ENCODE results near the gene TRPT1.

Gene TRPT1

DNA sequence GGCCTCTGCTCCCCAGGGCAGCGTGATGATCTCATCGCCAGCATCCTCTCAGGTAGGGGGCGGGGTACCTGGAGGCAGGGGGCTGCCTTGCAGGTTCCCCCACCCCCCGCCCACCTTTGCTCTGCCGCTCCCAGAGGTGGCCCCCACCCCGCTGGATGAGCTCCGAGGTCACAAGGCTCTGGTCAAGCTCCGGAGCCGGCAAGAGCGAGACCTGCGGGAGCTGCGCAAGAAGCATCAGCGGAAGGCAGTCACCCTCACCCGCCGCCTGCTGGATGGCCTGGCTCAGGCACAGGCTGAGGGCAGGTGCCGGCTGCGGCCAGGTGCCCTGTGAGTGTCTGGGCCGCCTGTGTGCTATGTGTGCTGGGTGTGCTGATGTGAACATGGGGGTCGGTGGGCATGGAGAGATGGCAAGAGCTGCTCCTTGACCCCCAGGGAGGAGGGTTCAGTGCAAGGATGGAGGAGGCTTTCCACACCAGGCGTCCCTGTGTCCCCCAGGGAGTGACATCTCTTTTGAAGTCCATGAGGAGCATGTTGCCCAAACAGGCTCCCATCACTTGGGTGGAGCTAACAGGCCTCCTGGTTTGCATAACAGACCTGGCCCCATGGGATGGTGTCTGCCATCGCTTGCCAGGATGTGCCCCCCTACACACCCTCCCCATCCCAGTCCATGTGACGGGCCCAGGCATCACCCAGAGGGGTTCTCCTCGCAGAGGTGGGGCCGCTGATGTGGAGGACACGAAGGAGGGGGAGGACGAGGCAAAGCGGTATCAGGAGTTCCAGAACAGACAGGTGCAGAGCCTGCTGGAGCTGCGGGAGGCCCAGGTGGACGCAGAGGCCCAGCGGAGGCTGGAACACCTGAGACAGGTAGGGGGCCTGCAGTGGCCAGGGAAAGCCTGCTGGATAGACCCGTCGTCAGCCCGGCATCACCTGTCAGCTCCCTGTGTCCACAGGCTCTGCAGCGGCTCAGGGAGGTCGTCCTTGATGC lies 39.5 kb upstream of the TRPT1 start:
- Histone ChIP-seq H3K27me3 (ENCODE audit: control insufficient read depth in 5 of 5, insufficient read depth in 4 of 5, low read length in 5 of 5) (peaks cover 0 to 5% (median 0%) of the 10 kb centered on the region in 5 donors), H3K9me3 (ENCODE audit: control insufficient read depth in 5 of 5, low read length in 5 of 5) (no peaks in the 10 kb centered on the region), H3K4me3 (ENCODE audit: low read depth in 1 of 5, low read length in 5 of 5) (no peak overlapping the region), H3K27ac (ENCODE audit: low read depth, low read length) (no peak overlapping the region), H3K4me1 (ENCODE audit: control insufficient read depth in 5 of 5, insufficient read depth in 5 of 5, low read length in 5 of 5) (peaks cover 17 to 34% (median 26%) of the 10 kb centered on the region in 5 donors), H3K9ac (ENCODE audit: low read length in 5 of 5) (no peak overlapping the region), H3K36me3 (ENCODE audit: control insufficient read depth in 5 of 5, insufficient read depth in 5 of 5, low read length in 5 of 5) (peaks cover 0 to 56% (median 52%) of the 10 kb centered on the region in 5 donors)

DNA sequence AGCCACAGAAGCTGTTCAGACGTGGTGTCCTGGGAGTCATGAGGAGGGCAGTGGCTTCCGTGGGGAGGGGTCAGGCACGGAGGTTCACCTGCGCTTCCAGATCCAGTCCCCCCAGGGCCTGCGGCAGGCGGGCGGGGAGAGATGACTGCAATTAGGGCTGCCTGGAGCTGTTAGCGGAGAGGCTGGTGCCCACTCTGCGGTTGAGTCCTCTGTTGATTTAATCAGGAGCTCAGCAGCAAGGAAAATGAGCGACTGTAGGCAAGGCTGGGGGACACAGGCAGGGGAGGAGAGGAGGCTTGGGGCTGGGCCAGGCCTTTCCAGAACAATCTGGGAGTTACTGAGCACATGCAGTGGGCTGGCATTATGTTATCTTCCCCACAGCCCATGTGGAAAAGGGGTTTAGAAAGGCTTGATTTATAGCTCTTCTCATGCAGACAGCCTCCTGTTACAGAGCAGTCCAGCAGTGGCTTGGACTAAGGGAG lies 38.4 kb upstream of the TRPT1 start:
- Histone ChIP-seq H3K9ac (ENCODE audit: low read length in 5 of 5) (no peak overlapping the region), H3K27ac (ENCODE audit: low read depth, low read length) (no peak overlapping the region), H3K4me3 (ENCODE audit: low read depth in 1 of 5, low read length in 5 of 5) (no peak overlapping the region), H3K4me1 (ENCODE audit: control insufficient read depth in 5 of 5, insufficient read depth in 5 of 5, low read length in 5 of 5) (peaks cover 10 to 28% (median 23%) of the 10 kb centered on the region in 5 donors), H3K36me3 (ENCODE audit: control insufficient read depth in 5 of 5, insufficient read depth in 5 of 5, low read length in 5 of 5) (peaks cover 0 to 67% (median 62%) of the 10 kb centered on the region in 5 donors), H3K9me3 (ENCODE audit: control insufficient read depth in 5 of 5, low read length in 5 of 5) (no peaks in the 10 kb centered on the region), H3K27me3 (ENCODE audit: control insufficient read depth in 5 of 5, insufficient read depth in 4 of 5, low read length in 5 of 5) (no peaks in the 10 kb centered on the region)

GRCh38 chr11:64263947-64264317 lies 37.9 kb upstream of the TRPT1 start:
- peaks cover 9 to 23% (median 20%) of the 10 kb centered on the region in 5 donors for H3K4me1 ChIP-seq (ENCODE audit: control insufficient read depth in 5 of 5, insufficient read depth in 5 of 5, low read length in 5 of 5)
- no peak overlapping the region for H3K27ac ChIP-seq (ENCODE audit: low read depth, low read length)
- H3K36me3 ChIP-seq (ENCODE audit: control insufficient read depth in 5 of 5, insufficient read depth in 5 of 5, low read length in 5 of 5) = peaks cover 0 to 72% (median 67%) of the 10 kb centered on the region in 5 donors
- no peak overlapping the region for H3K9ac ChIP-seq (ENCODE audit: low read length in 5 of 5)
- no peaks in the 10 kb centered on the region for H3K9me3 ChIP-seq (ENCODE audit: control insufficient read depth in 5 of 5, low read length in 5 of 5)
- H3K4me3 ChIP-seq (ENCODE audit: low read depth in 1 of 5, low read length in 5 of 5) = no peak overlapping the region
- H3K27me3 ChIP-seq (ENCODE audit: control insufficient read depth in 5 of 5, insufficient read depth in 4 of 5, low read length in 5 of 5) = no peaks in the 10 kb centered on the region

- no peaks in the 10 kb centered on the region for H3K27me3 ChIP-seq (ENCODE audit: control insufficient read depth in 5 of 5, insufficient read depth in 4 of 5, low read length in 5 of 5)
- H3K9me3 ChIP-seq (ENCODE audit: control insufficient read depth in 5 of 5, low read length in 5 of 5) = no peaks in the 10 kb centered on the region
- H3K36me3 ChIP-seq (ENCODE audit: control insufficient read depth in 5 of 5, insufficient read depth in 5 of 5, low read length in 5 of 5) = peaks cover 0 to 78% (median 73%) of the 10 kb centered on the region in 5 donors
- H3K9ac ChIP-seq (ENCODE audit: low read length in 5 of 5) = no peak overlapping the region
- H3K4me3 ChIP-seq (ENCODE audit: low read depth in 1 of 5, low read length in 5 of 5) = no peak overlapping the region
- no peak overlapping the region for H3K27ac ChIP-seq (ENCODE audit: low read depth, low read length)
- H3K4me1 ChIP-seq (ENCODE audit: control insufficient read depth in 5 of 5, insufficient read depth in 5 of 5, low read length in 5 of 5) = peaks cover 3 to 17% (median 13%) of the 10 kb centered on the region in 5 donors
Observed at GRCh38 chr11:64263021-64263946, 37.3 kb upstream of the TRPT1 start.

- peaks cover 0 to 8% (median 5%) of the 10 kb centered on the region in 5 donors for H3K4me1 ChIP-seq (ENCODE audit: control insufficient read depth in 5 of 5, insufficient read depth in 5 of 5, low read length in 5 of 5)
- peaks cover 0 to 85% (median 78%) of the 10 kb centered on the region in 5 donors for H3K36me3 ChIP-seq (ENCODE audit: control insufficient read depth in 5 of 5, insufficient read depth in 5 of 5, low read length in 5 of 5)
- no peak overlapping the region for H3K27ac ChIP-seq (ENCODE audit: low read depth, low read length)
- H3K9ac ChIP-seq (ENCODE audit: low read length in 5 of 5) = no peak overlapping the region
- H3K9me3 ChIP-seq (ENCODE audit: control insufficient read depth in 5 of 5, low read length in 5 of 5) = no peaks in the 10 kb centered on the region
- H3K27me3 ChIP-seq (ENCODE audit: control insufficient read depth in 5 of 5, insufficient read depth in 4 of 5, low read length in 5 of 5) = no peaks in the 10 kb centered on the region
- H3K4me3 ChIP-seq (ENCODE audit: low read depth in 1 of 5, low read length in 5 of 5) = no peak overlapping the region
Observed at GRCh38 chr11:64262271-64263002, 36.5 kb upstream of the TRPT1 start.

GRCh38 chr11:64261556-64262080 lies 35.6 kb upstream of the TRPT1 start:
- H3K36me3 ChIP-seq (ENCODE audit: control insufficient read depth in 5 of 5, insufficient read depth in 5 of 5, low read length in 5 of 5) = peaks cover 0 to 91% (median 80%) of the 10 kb centered on the region in 5 donors
- H3K4me1 ChIP-seq (ENCODE audit: control insufficient read depth in 5 of 5, insufficient read depth in 5 of 5, low read length in 5 of 5) = peaks cover 0 to 2% (median 0%) of the 10 kb centered on the region in 5 donors
- no peak overlapping the region for H3K9ac ChIP-seq (ENCODE audit: low read length in 5 of 5)
- H3K27me3 ChIP-seq (ENCODE audit: control insufficient read depth in 5 of 5, insufficient read depth in 4 of 5, low read length in 5 of 5) = no peaks in the 10 kb centered on the region
- no peak overlapping the region for H3K27ac ChIP-seq (ENCODE audit: low read depth, low read length)
- no peaks in the 10 kb centered on the region for H3K9me3 ChIP-seq (ENCODE audit: control insufficient read depth in 5 of 5, low read length in 5 of 5)
- no peak overlapping the region for H3K4me3 ChIP-seq (ENCODE audit: low read depth in 1 of 5, low read length in 5 of 5)

GRCh38 chr11:64260147-64260708 lies 34.2 kb upstream of the TRPT1 start:
- no peaks in the 10 kb centered on the region for H3K9me3 ChIP-seq (ENCODE audit: control insufficient read depth in 5 of 5, low read length in 5 of 5)
- no peak overlapping the region for H3K4me3 ChIP-seq (ENCODE audit: low read depth in 1 of 5, low read length in 5 of 5)
- H3K27ac ChIP-seq (ENCODE audit: low read depth, low read length) = no peak overlapping the region
- peaks cover 0 to 90% (median 79%) of the 10 kb centered on the region in 5 donors for H3K36me3 ChIP-seq (ENCODE audit: control insufficient read depth in 5 of 5, insufficient read depth in 5 of 5, low read length in 5 of 5)
- H3K9ac ChIP-seq (ENCODE audit: low read length in 5 of 5) = no peak overlapping the region
- no peaks in the 10 kb centered on the region for H3K27me3 ChIP-seq (ENCODE audit: control insufficient read depth in 5 of 5, insufficient read depth in 4 of 5, low read length in 5 of 5)
- H3K4me1 ChIP-seq (ENCODE audit: control insufficient read depth in 5 of 5, insufficient read depth in 5 of 5, low read length in 5 of 5) = no peaks in the 10 kb centered on the region

- H3K4me1 ChIP-seq (ENCODE audit: control insufficient read depth in 5 of 5, insufficient read depth in 5 of 5, low read length in 5 of 5) = no peaks in the 10 kb centered on the region
- H3K9me3 ChIP-seq (ENCODE audit: control insufficient read depth in 5 of 5, low read length in 5 of 5) = no peaks in the 10 kb centered on the region
- no peaks in the 10 kb centered on the region for H3K27me3 ChIP-seq (ENCODE audit: control insufficient read depth in 5 of 5, insufficient read depth in 4 of 5, low read length in 5 of 5)
- no peak overlapping the region for H3K4me3 ChIP-seq (ENCODE audit: low read depth in 1 of 5, low read length in 5 of 5)
- peaks cover 0 to 92% (median 83%) of the 10 kb centered on the region in 5 donors for H3K36me3 ChIP-seq (ENCODE audit: control insufficient read depth in 5 of 5, insufficient read depth in 5 of 5, low read length in 5 of 5)
- H3K27ac ChIP-seq (ENCODE audit: low read depth, low read length) = no peak overlapping the region
- no peak overlapping the region for H3K9ac ChIP-seq (ENCODE audit: low read length in 5 of 5)
Observed at GRCh38 chr11:64259533-64260067, 33.6 kb upstream of the TRPT1 start.
